Measurements from ENCODE around the gene TBC1D9B. TPM values are rescaled to one million over a fixed set of nuclear protein-coding genes. Genes with fewer than 3 reads are reported as not detected.
A peak's percentile ranks its signal among the peaks of the same experiment; 100 is the strongest.

TBC1D9B gene
- 55.6 TPM for polyA plus RNA-seq (2013, experiment 1 of 2)
- 54.3 TPM for polyA plus RNA-seq (2013, experiment 2 of 2)

DNA sequence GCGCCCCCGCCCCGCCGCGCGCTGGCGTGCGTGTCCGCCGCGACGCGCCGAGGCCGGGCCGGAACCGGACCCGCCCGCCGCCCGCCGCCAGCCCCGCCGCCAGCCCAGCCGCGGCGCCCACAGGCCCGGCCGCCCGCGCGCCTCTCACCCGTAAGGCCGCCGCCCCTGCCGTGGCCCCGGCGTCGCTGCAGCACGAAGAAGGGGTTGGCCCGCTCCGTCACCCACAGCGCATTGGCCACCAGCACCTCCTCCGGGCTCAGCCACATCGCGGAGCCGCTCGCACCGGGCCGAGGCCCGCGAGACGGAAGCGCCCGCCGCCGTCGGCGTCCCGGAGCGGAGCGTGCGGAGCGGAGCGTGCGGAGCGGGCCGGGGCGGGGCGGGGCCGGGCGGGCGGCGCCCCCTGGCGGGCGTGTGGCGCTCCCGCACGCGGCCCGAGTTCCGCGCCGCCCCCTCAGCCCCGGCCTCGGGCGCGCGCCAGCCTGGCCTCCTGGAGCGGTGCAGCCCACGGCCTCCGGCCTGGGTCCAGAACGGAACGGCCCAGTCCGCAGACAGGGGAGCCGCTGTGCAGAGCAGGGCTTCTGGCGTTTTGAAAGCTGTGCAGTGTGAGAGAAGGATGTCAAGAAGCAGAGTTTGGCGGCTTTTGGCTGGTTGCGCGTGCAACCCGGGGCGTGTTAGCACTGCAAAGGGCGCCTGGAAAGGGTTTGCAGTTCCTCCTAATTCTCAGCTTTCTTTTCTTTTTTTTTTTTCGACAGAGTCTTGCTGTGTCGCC lies at the start of gene TBC1D9B:
TBC1D9B (minus strand) TSS at position 342 of the 769 bp plus-strand sequence; CDS start at position 266, 76 bp downstream.
- H3K79me1 ChIP-seq (replicated peaks; ENCODE audit: low read length, poor library complexity, severe bottlenecking) = peaks cover 22% of the 10 kb centered on the region
- peak; percentile 62 for DNase-seq
- H3K23ac ChIP-seq (ENCODE audit: low read length in 2 of 2) = peak within 1 kb of the TSS in 1 of 2 experiments; percentile 68
- H3K4me2 ChIP-seq (ENCODE audit: low read length, poor library complexity, severe bottlenecking) = peak within 1 kb of the TSS; percentile 93
- H2BK120ac ChIP-seq (ENCODE audit: low read depth, low read length) = peak within 1 kb of the TSS; percentile 92
- peak within 1 kb of the TSS; percentile 64 for H3K27ac ChIP-seq (ENCODE audit: low read length, poor library complexity, severe bottlenecking)
- H3K36me3 ChIP-seq (ENCODE audit: control insufficient read depth in 1 of 2, insufficient read depth in 2 of 2, low read depth in 1 of 2, low read length in 2 of 2) = peaks cover 22 to 29% of the 10 kb centered on the region in 2 experiments
- H3K9ac ChIP-seq (ENCODE audit: low read length) = peak within 1 kb of the TSS; percentile 89
- no peaks in the 10 kb centered on the region for H3K27me3 ChIP-seq (ENCODE audit: control insufficient read depth in 1 of 2, insufficient read depth in 1 of 2, low read length in 2 of 2)
- peak within 1 kb of the TSS; percentile 92 to 99 for H3K18ac ChIP-seq (ENCODE audit: low read depth in 1 of 2, low read length in 2 of 2)
- H3K4me3 ChIP-seq (ENCODE audit: insufficient read depth in 1 of 2, low read depth in 1 of 2, low read length in 2 of 2) = peak within 1 kb of the TSS; percentile 92 to 96
- H2BK12ac ChIP-seq (ENCODE audit: low read length in 2 of 2) = peak within 1 kb of the TSS in 1 of 2 experiments; percentile 54
- H2BK15ac ChIP-seq (ENCODE audit: low read depth, poor library complexity, severe bottlenecking) = peak within 1 kb of the TSS; percentile 95
- H3K4me1 ChIP-seq (ENCODE audit: control insufficient read depth, insufficient read depth, low read depth, low read length) = peaks cover 20% of the 10 kb centered on the region
- H3K4ac ChIP-seq (ENCODE audit: low read depth in 1 of 2, low read length in 2 of 2) = peak within 1 kb of the TSS; percentile 65 to 84
- peak within 1 kb of the TSS; percentile 86 for H4K91ac ChIP-seq (ENCODE audit: low read length)
- H3K14ac ChIP-seq (ENCODE audit: low read length in 2 of 2) = peak within 1 kb of the TSS; percentile 98 to 99
- peak within 1 kb of the TSS; percentile 97 for H4K8ac ChIP-seq (ENCODE audit: low read length)
- H2AFZ ChIP-seq (ENCODE audit: low read depth, low read length) = peak within 1 kb of the TSS; percentile 97
- H2BK5ac ChIP-seq (ENCODE audit: low read depth, low read length, poor library complexity, severe bottlenecking) = no peak within 1 kb of the TSS
- 10% methylated on average over 51 of the region's 105 CpGs for WGBS
- H3K9me3 ChIP-seq (ENCODE audit: control insufficient read depth, low read length) = no peaks in the 10 kb centered on the region
- H2AK5ac ChIP-seq (ENCODE audit: low read length, severe bottlenecking) = no peak within 1 kb of the TSS

DNA sequence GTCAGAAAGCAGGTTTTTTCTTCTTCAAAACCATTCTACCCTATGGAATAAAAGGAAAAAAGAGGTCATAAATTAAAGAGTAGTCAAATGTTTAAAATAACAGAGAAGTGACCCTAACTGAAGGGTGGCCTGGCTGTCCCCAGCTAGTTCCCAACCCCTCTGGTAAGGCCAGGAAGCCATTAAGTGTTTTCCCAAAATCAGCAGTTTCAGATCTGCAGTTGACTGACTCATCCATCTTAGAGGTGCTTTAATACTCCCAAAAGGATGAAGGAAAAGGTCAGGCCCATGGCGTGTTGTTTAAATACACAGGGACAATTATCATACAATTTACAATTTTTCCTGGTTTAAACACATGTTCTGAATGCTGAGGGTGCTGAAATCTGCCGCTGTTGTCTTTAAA lies 47.9 kb upstream of the TBC1D9B start:
- Histone ChIP-seq H3K79me1 (replicated peaks; ENCODE audit: low read length, poor library complexity, severe bottlenecking) (peaks cover 2% of the 10 kb centered on the region), H3K9ac (ENCODE audit: low read length) (no peak overlapping the region), H2BK15ac (ENCODE audit: low read depth, poor library complexity, severe bottlenecking) (no peak overlapping the region), H3K23ac (ENCODE audit: low read length in 2 of 2) (no peak overlapping the region), H3K9me3 (ENCODE audit: control insufficient read depth, low read length) (no peaks in the 10 kb centered on the region), H2BK120ac (ENCODE audit: low read depth, low read length) (no peak overlapping the region), H3K4me3 (ENCODE audit: insufficient read depth in 1 of 2, low read depth in 1 of 2, low read length in 2 of 2) (no peak overlapping the region), H2AFZ (ENCODE audit: low read depth, low read length) (no peak overlapping the region), H4K8ac (ENCODE audit: low read length) (no peak overlapping the region), H3K18ac (ENCODE audit: low read depth in 1 of 2, low read length in 2 of 2) (no peak overlapping the region), H2BK12ac (ENCODE audit: low read length in 2 of 2) (no peak overlapping the region), H4K91ac (ENCODE audit: low read length) (no peak overlapping the region), H3K27ac (ENCODE audit: low read length, poor library complexity, severe bottlenecking) (no peak overlapping the region), H3K4me1 (ENCODE audit: control insufficient read depth, insufficient read depth, low read depth, low read length) (peaks cover 4% of the 10 kb centered on the region), H2AK5ac (ENCODE audit: low read length, severe bottlenecking) (no peak overlapping the region), H3K36me3 (ENCODE audit: control insufficient read depth in 1 of 2, insufficient read depth in 2 of 2, low read depth in 1 of 2, low read length in 2 of 2) (peaks cover 9 to 14% of the 10 kb centered on the region in 2 experiments), H3K4me2 (ENCODE audit: low read length, poor library complexity, severe bottlenecking) (no peak overlapping the region), H3K14ac (ENCODE audit: low read length in 2 of 2) (no peak overlapping the region), H2BK5ac (ENCODE audit: low read depth, low read length, poor library complexity, severe bottlenecking) (no peak overlapping the region), H3K4ac (ENCODE audit: low read depth in 1 of 2, low read length in 2 of 2) (no peak overlapping the region), H3K27me3 (ENCODE audit: control insufficient read depth in 1 of 2, insufficient read depth in 1 of 2, low read length in 2 of 2) (no peaks in the 10 kb centered on the region)
- 40% methylated on average over 1 of the region's 2 CpGs for WGBS
- no peak for DNase-seq

DNA sequence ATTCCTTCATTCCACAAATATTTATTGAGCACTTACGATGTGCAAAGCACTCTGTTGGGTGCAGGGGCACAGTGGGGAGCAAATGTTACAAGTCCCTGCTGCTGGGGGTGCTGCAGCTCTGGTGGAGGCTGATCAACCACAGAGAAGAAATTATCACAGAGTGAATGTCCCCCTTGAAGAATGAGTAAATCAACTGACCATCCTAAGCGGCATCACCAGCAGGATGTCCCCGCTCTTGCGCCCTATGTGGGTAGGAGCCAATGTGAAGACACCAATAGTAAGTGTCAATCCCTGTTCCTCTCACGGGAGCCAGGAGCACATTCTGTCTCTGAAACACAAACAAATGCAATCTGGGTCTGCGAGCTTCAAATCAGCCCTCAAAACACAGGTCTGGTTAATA lies 47.4 kb upstream of the TBC1D9B start:
- Histone ChIP-seq H2AFZ (ENCODE audit: low read depth, low read length) (no peak overlapping the region), H3K27ac (ENCODE audit: low read length, poor library complexity, severe bottlenecking) (no peak overlapping the region), H3K23ac (ENCODE audit: low read length in 2 of 2) (no peak overlapping the region), H2BK5ac (ENCODE audit: low read depth, low read length, poor library complexity, severe bottlenecking) (no peak overlapping the region), H3K9me3 (ENCODE audit: control insufficient read depth, low read length) (no peaks in the 10 kb centered on the region), H3K9ac (ENCODE audit: low read length) (no peak overlapping the region), H2BK15ac (ENCODE audit: low read depth, poor library complexity, severe bottlenecking) (no peak overlapping the region), H3K18ac (ENCODE audit: low read depth in 1 of 2, low read length in 2 of 2) (no peak overlapping the region), H3K27me3 (ENCODE audit: control insufficient read depth in 1 of 2, insufficient read depth in 1 of 2, low read length in 2 of 2) (no peaks in the 10 kb centered on the region), H3K4me1 (ENCODE audit: control insufficient read depth, insufficient read depth, low read depth, low read length) (peaks cover 4% of the 10 kb centered on the region), H3K36me3 (ENCODE audit: control insufficient read depth in 1 of 2, insufficient read depth in 2 of 2, low read depth in 1 of 2, low read length in 2 of 2) (peaks cover 9 to 14% of the 10 kb centered on the region in 2 experiments), H2BK120ac (ENCODE audit: low read depth, low read length) (no peak overlapping the region), H3K4ac (ENCODE audit: low read depth in 1 of 2, low read length in 2 of 2) (no peak overlapping the region), H4K8ac (ENCODE audit: low read length) (peak overlapping the region; percentile 15), H3K4me2 (ENCODE audit: low read length, poor library complexity, severe bottlenecking) (no peak overlapping the region), H2AK5ac (ENCODE audit: low read length, severe bottlenecking) (no peak overlapping the region), H3K14ac (ENCODE audit: low read length in 2 of 2) (no peak overlapping the region), H2BK12ac (ENCODE audit: low read length in 2 of 2) (no peak overlapping the region), H4K91ac (ENCODE audit: low read length) (no peak overlapping the region), H3K79me1 (replicated peaks; ENCODE audit: low read length, poor library complexity, severe bottlenecking) (peaks cover 2% of the 10 kb centered on the region), H3K4me3 (ENCODE audit: insufficient read depth in 1 of 2, low read depth in 1 of 2, low read length in 2 of 2) (no peak overlapping the region)
- WGBS = 81% methylated on average over 5 of the region's 6 CpGs
- no peak for DNase-seq

DNA sequence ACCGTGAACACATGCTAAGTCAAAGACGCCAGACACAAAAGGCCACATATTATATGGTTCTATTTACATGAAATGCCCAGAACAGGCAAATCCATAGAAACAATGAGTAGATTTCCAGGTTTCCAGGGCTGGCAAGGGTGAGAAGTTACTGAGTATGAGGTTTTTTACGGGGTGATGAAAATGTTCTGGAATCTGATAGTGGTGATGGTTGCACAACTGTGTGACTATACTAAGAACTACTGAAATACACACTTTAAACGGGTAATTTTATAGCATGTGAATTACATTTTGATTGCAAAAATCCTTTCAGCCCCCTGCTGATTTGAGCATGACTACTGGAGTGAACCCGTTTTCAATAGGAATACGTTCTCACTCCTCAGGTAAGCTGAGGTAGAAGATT lies 46.7 kb upstream of the TBC1D9B start:
- Histone ChIP-seq H3K4me3 (ENCODE audit: insufficient read depth in 1 of 2, low read depth in 1 of 2, low read length in 2 of 2) (no peak overlapping the region), H3K23ac (ENCODE audit: low read length in 2 of 2) (no peak overlapping the region), H2BK120ac (ENCODE audit: low read depth, low read length) (no peak overlapping the region), H4K91ac (ENCODE audit: low read length) (no peak overlapping the region), H3K4me1 (ENCODE audit: control insufficient read depth, insufficient read depth, low read depth, low read length) (peaks cover 4% of the 10 kb centered on the region), H3K4ac (ENCODE audit: low read depth in 1 of 2, low read length in 2 of 2) (no peak overlapping the region), H3K4me2 (ENCODE audit: low read length, poor library complexity, severe bottlenecking) (no peak overlapping the region), H3K9ac (ENCODE audit: low read length) (no peak overlapping the region), H3K36me3 (ENCODE audit: control insufficient read depth in 1 of 2, insufficient read depth in 2 of 2, low read depth in 1 of 2, low read length in 2 of 2) (peaks cover 9 to 14% of the 10 kb centered on the region in 2 experiments), H3K79me1 (replicated peaks; ENCODE audit: low read length, poor library complexity, severe bottlenecking) (peaks cover 2% of the 10 kb centered on the region), H2AFZ (ENCODE audit: low read depth, low read length) (no peak overlapping the region), H4K8ac (ENCODE audit: low read length) (no peak overlapping the region), H2BK5ac (ENCODE audit: low read depth, low read length, poor library complexity, severe bottlenecking) (no peak overlapping the region), H3K14ac (ENCODE audit: low read length in 2 of 2) (no peak overlapping the region), H3K18ac (ENCODE audit: low read depth in 1 of 2, low read length in 2 of 2) (no peak overlapping the region), H3K27me3 (ENCODE audit: control insufficient read depth in 1 of 2, insufficient read depth in 1 of 2, low read length in 2 of 2) (no peaks in the 10 kb centered on the region), H3K27ac (ENCODE audit: low read length, poor library complexity, severe bottlenecking) (no peak overlapping the region), H3K9me3 (ENCODE audit: control insufficient read depth, low read length) (no peaks in the 10 kb centered on the region), H2BK12ac (ENCODE audit: low read length in 2 of 2) (no peak overlapping the region), H2BK15ac (ENCODE audit: low read depth, poor library complexity, severe bottlenecking) (no peak overlapping the region), H2AK5ac (ENCODE audit: low read length, severe bottlenecking) (no peak overlapping the region)
- DNase-seq = no peak
- WGBS = 95% methylated on average over 4 of the region's 6 CpGs
